Omental fat pad (tissue), 4 donors: Measurements from ENCODE around the gene SMARCA5. TPM values are rescaled to one million over a fixed set of nuclear protein-coding genes. Genes with fewer than 3 reads are reported as not detected.

Experiments used
- ATAC-seq: fragments of 150-250 bp; one replicate; pipeline ENCODE4 v1.9.1; 2016; ENCODE audit warnings: mild to moderate bottlenecking, moderate library complexity; ENCODE audit not compliant: low FRiP score
- DNase-seq: peaks from one replicate; pipeline ENCODE4 v3.0.0-alpha.2; 2019; ENCODE audit warnings: low spot score
- total RNA-seq, 4 donors: library from RNA; depleted of rRNA; stranded (reverse); fragments of >200 nt; gene quantifications; one replicate each; pipeline ENCODE4 v1.1.0, GENCODE V29; 2016
- TF ChIP-seq, protein P1 (sequence below), 3 donors: fragments of 450-650 bp; IDR thresholded peaks; one replicate each; pipeline ENCODE4 v1.5.1; 2016 to 2017; ENCODE audit warnings: antibody characterized with exemption in 3 of 3, mild to moderate bottlenecking in 3 of 3, moderate library complexity in 2 of 3

The SMARCA5 gene
- total RNA-seq, 4 donors from 2014 or later, result 25.5 to 35.2 (median 30.5) TPM

DNA sequence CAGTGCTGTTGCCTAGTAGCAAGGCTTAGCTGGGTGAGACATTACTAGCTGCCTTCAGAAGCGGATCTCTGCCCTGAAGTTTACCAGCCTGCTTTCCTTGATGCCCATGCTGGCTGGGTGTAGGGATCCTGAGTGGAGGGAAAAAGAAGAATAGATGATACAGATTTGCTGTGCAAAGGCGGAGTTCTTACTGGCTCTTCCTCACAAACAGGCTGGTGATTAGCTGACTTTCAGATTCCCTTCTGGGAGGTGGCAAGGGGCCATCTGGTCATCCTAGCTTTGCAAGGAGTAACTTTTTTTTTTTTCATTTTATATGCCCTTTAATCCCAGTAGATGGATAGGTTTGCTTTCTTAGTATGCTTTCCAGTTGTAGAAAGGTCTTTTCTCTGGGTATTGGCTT, 44.8 kb downstream of the SMARCA5 start:
- TF ChIP-seq, protein P1, sequence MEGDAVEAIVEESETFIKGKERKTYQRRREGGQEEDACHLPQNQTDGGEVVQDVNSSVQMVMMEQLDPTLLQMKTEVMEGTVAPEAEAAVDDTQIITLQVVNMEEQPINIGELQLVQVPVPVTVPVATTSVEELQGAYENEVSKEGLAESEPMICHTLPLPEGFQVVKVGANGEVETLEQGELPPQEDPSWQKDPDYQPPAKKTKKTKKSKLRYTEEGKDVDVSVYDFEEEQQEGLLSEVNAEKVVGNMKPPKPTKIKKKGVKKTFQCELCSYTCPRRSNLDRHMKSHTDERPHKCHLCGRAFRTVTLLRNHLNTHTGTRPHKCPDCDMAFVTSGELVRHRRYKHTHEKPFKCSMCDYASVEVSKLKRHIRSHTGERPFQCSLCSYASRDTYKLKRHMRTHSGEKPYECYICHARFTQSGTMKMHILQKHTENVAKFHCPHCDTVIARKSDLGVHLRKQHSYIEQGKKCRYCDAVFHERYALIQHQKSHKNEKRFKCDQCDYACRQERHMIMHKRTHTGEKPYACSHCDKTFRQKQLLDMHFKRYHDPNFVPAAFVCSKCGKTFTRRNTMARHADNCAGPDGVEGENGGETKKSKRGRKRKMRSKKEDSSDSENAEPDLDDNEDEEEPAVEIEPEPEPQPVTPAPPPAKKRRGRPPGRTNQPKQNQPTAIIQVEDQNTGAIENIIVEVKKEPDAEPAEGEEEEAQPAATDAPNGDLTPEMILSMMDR (IDR thresholded peaks at IDR 0.05), result no peak
- DNase-seq, result no peak
- ATAC-seq, result no peak

DNA sequence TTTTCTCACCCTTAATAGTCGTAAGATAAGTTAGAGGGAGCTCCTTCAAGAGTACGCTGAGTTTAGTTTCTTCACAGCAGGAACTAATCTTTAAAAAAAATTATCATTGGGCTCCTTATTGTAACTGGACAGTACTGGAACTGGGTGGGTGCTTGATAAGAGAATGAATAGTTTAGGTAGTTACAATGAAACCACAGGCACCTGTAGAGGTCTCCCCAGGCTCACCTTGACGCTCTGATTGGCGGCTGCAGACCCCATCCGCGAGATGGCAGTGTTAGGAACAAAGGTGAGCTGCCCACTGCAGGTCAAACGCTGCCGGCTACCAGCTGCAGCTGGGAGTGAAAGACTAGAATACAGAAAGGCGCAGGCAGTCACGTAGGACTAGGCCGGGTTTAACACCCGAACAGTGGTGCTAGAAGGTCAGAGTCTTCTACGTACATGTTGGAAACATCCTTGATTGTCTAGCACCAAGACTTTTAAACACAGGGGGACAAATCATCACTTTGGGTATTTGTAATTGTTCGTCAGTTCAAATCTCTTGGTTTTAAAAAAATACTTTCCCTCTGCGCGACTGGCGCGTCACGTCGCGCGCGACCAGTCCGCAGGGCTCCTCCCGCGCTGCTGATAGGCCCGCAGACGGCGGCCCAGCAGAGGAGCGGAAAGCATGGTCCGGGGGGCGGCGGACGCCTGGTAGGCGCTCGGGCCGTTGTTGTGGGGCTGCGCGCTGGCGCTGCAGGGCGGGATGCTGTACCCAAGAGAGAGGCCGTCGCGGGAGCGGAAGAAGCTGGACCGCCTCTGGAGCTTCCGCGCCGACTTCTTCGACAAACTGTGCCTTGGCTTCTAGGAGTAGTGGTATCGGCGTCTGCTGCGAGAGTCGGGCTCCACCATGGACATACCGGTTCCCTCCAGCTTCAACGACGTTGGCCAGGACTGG, 45.6 kb downstream of the SMARCA5 start:
- ATAC-seq, result peak; percentile 86
- TF ChIP-seq, protein P1 (IDR thresholded peaks at IDR 0.05), result no peak
- no peak for DNase-seq

GRCh38 chr4:143559757-143560147, 46.2 kb downstream of the SMARCA5 start:
- TF ChIP-seq, protein P1 (IDR thresholded peaks at IDR 0.05), result no peak
- no peak for DNase-seq
- ATAC-seq, result no peak

GRCh38 chr4:143564472-143564871, 51.0 kb downstream of the SMARCA5 start:
- TF ChIP-seq, protein P1 (IDR thresholded peaks at IDR 0.05), result no peak
- no peak for ATAC-seq
- DNase-seq, result no peak

DNA sequence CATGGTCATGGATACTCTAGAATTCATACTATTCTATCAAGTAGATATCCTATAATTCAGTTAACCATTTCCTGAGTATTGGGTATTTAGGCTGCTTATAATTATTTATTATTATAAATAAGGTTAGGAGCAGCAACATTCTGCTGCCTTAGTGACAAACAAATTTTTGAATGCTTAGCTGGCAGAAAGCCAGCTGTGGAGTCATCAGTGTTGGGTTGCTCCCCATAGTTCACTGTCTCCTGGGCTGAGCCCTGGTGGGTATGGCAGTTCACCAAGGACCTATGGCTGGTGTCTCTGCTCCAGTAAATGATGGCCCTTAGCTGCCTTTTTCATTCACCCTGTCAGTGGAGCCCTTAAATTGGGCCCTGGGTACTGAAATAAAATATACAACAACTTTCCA, 61.8 kb downstream of the SMARCA5 start:
- DNase-seq, result no peak
- TF ChIP-seq, protein P1 (IDR thresholded peaks at IDR 0.05), result no peak
- no peak for ATAC-seq

DNA sequence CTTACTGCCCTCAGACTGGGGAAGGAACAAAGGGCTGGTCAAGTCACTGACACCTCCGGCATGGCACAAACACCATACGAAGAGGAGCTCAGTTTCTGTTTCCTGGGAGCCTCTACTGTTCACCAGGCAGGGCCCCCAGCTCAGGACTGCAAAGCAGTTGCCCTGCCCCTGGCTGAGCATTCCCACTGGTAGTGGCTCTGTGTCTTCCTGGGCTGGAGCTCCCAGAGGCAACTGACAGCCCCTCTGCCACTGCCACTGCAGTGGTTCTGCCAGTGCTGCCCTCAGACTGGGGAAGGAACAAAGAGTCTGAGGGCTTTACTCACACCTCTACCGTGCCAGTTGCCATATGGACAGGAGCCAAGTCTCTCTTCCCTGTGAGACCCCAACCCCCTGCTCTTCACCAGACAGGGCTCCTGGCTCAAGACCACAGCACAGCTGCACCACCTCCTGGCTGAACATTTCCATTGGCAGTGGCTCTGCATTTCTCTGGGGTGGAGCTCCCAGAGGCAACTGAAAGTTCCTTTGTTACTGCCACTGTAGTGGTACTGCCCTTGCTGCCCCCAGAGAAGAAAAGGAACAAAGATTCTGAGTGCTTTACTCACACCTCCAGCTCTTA, 67.9 kb downstream of the SMARCA5 start:
- TF ChIP-seq, protein P1 (IDR thresholded peaks at IDR 0.05), result no peak
- ATAC-seq (no peak), DNase-seq (no peak)
